C1 segment of cervical spinal cord (tissue), 14 donors: ENCODE data around the gene TEX264.
A peak's percentile ranks its signal among the peaks of the same experiment; 100 is the strongest.

Experiments
- DNase-seq, 14 donors: peaks; one replicate each; lab custom pipeline; 2025; lab: John Stamatoyannopoulos, UW

TEX264 gene

GRCh38 chr3:51673802-51674654 is 3.0 kb downstream of the TEX264 start:
- DNase-seq: no peak

GRCh38 chr3:51675201-51675611 is 4.2 kb downstream of the TEX264 start:
- DNase-seq: no peak

GRCh38 chr3:51676102-51676640 is 5.1 kb downstream of the TEX264 start:
- DNase-seq: no peak

- no peak for DNase-seq
Observed at GRCh38 chr3:51677358-51677757, 6.3 kb downstream of the TEX264 start.

GRCh38 chr3:51678186-51678585 is 7.1 kb downstream of the TEX264 start:
- DNase-seq: no peak

GRCh38 chr3:51678641-51679040 is 7.6 kb downstream of the TEX264 start:
- no peak for DNase-seq

GRCh38 chr3:51679318-51679717 is 8.3 kb downstream of the TEX264 start:
- no peak for DNase-seq

GRCh38 chr3:51679777-51680176 is 8.7 kb downstream of the TEX264 start:
- no peak for DNase-seq

- no peak for DNase-seq
Observed at GRCh38 chr3:51680196-51680595, 9.1 kb downstream of the TEX264 start.

GRCh38 chr3:51680663-51681230 is 9.7 kb downstream of the TEX264 start:
- no peak for DNase-seq

GRCh38 chr3:51681453-51681852 is 10.4 kb downstream of the TEX264 start:
- DNase-seq: no peak

- peak in 8 of 14 donors; percentile 11 to 53 (median 22) for DNase-seq
Observed at GRCh38 chr3:51682079-51682478, 11.0 kb downstream of the TEX264 start.

GRCh38 chr3:51682526-51682925 is 11.5 kb downstream of the TEX264 start:
- no peak for DNase-seq

GRCh38 chr3:51683566-51683965 is 12.5 kb downstream of the TEX264 start:
- no peak for DNase-seq

GRCh38 chr3:51684971-51685751 is 14.1 kb downstream of the TEX264 start:
- no peak for DNase-seq

- no peak for DNase-seq
Observed at GRCh38 chr3:51686056-51686455, 15.0 kb downstream of the TEX264 start.

GRCh38 chr3:51686512-51687215 is 15.6 kb downstream of the TEX264 start:
- DNase-seq: peak in 1 of 14 donors; percentile 48

- DNase-seq: no peak
Observed at GRCh38 chr3:51687431-51688205, 16.6 kb downstream of the TEX264 start.

GRCh38 chr3:51688206-51688600 is 17.2 kb downstream of the TEX264 start:
- no peak for DNase-seq

GRCh38 chr3:51691021-51691420 is 20.0 kb downstream of the TEX264 start:
- no peak for DNase-seq

- no peak for DNase-seq
Observed at GRCh38 chr3:51691949-51692348, 20.9 kb downstream of the TEX264 start.
